Activated CD4-positive, alpha-beta T cell treated with anti-CD3 and anti-CD28 coated beads, Interleukin-2, amount 50 U/mL, for 4 hours (primary cell): ENCODE results near the gene CLEC18C.
"Not testable (repeated sequence)": the region's sequence is repeated elsewhere in the genome, so short reads cannot be mapped to it uniquely, and the experiment has no call there.

ENCODE experiments used
- DNase-seq, 2 experiments: peaks; one replicate each; pipeline ENCODE4 v3.0.0-alpha.2; 2020

CLEC18C gene

GRCh38 chr16:70159355-70160348 lies 13.9 kb upstream of the CLEC18C start:
- DNase-seq, result no peak

GRCh38 chr16:70160388-70160787 lies 13.2 kb upstream of the CLEC18C start:
- no peak for DNase-seq

GRCh38 chr16:70160821-70161220 lies 12.8 kb upstream of the CLEC18C start:
- DNase-seq, result no peak

- no peak for DNase-seq
Measured at GRCh38 chr16:70161350-70161749, 12.2 kb upstream of the CLEC18C start.

- no peak for DNase-seq
Measured at GRCh38 chr16:70162041-70162451, 11.5 kb upstream of the CLEC18C start.

- DNase-seq, result no peak
Measured at GRCh38 chr16:70163596-70163995, 10.0 kb upstream of the CLEC18C start.

GRCh38 chr16:70166688-70167087 lies 6.9 kb upstream of the CLEC18C start:
- DNase-seq, result not testable (repeated sequence)

- not testable (repeated sequence) for DNase-seq
Measured at GRCh38 chr16:70173916-70174315, 329 bp downstream of the CLEC18C start.

- not testable (repeated sequence) for DNase-seq
Measured at GRCh38 chr16:70174387-70174932, 873 bp downstream of the CLEC18C start.

- DNase-seq, result not testable (repeated sequence)
Measured at GRCh38 chr16:70187858-70188607, 14.4 kb downstream of the CLEC18C start.

- not testable (repeated sequence) for DNase-seq
Measured at GRCh38 chr16:70188608-70188915, 15.0 kb downstream of the CLEC18C start.

- DNase-seq, result not testable (repeated sequence)
Measured at GRCh38 chr16:70190574-70190973, 17.0 kb downstream of the CLEC18C start.

GRCh38 chr16:70196683-70197300 lies 23.2 kb downstream of the CLEC18C start:
- DNase-seq, result not testable (repeated sequence)

- not testable (repeated sequence) for DNase-seq
Measured at GRCh38 chr16:70197611-70198010, 24.0 kb downstream of the CLEC18C start.

GRCh38 chr16:70198230-70198629 lies 24.6 kb downstream of the CLEC18C start:
- DNase-seq, result not testable (repeated sequence)

GRCh38 chr16:70198666-70199065 lies 25.1 kb downstream of the CLEC18C start:
- DNase-seq, result not testable (repeated sequence)

GRCh38 chr16:70199170-70199569 lies 25.6 kb downstream of the CLEC18C start:
- not testable (repeated sequence) for DNase-seq

GRCh38 chr16:70200063-70200462 lies 26.5 kb downstream of the CLEC18C start:
- not testable (repeated sequence) for DNase-seq

- DNase-seq, result not testable (repeated sequence)
Measured at GRCh38 chr16:70203508-70203907, 29.9 kb downstream of the CLEC18C start.

- DNase-seq, result not testable (repeated sequence)
Measured at GRCh38 chr16:70204010-70204409, 30.4 kb downstream of the CLEC18C start.

- DNase-seq, result not testable (repeated sequence)
Measured at GRCh38 chr16:70204668-70205405, 31.2 kb downstream of the CLEC18C start.

GRCh38 chr16:70206382-70206781 lies 32.8 kb downstream of the CLEC18C start:
- DNase-seq, result not testable (repeated sequence)
